Mucosa of rectum (tissue), 2 donors: ENCODE data around the gene BBLN.
"Not testable (repeated sequence)": the region's sequence is repeated elsewhere in the genome, so short reads cannot be mapped to it uniquely, and the experiment has no call there.

Experiments used
- H3K27ac ChIP-seq, 2 donors: one replicate each; pipeline ENCODE4 v1.7.0; 2013; ENCODE audit warnings: inconsistent platforms in 2 of 2, low read depth in 2 of 2, low read length in 2 of 2
- H3K27me3 ChIP-seq, 2 donors: one replicate each; pipeline ENCODE4 v1.7.0; 2013; ENCODE audit warnings: low read length in 2 of 2; ENCODE audit not compliant: control insufficient read depth in 2 of 2, insufficient read depth in 2 of 2
- H3K36me3 ChIP-seq, 2 donors: one replicate each; pipeline ENCODE4 v1.7.0; 2013; ENCODE audit warnings: low read length in 2 of 2; ENCODE audit not compliant: control insufficient read depth in 2 of 2, insufficient read depth in 2 of 2
- H3K4me1 ChIP-seq, 2 donors: one replicate each; pipeline ENCODE4 v1.7.0; 2013; ENCODE audit warnings: low read length in 2 of 2, mild to moderate bottlenecking in 1 of 2; ENCODE audit not compliant: control insufficient read depth in 2 of 2, insufficient read depth in 2 of 2
- H3K4me3 ChIP-seq, 2 donors: one replicate each; pipeline ENCODE4 v1.7.0; 2013; ENCODE audit warnings: low read length in 2 of 2
- H3K9ac ChIP-seq, 2 donors: one replicate each; pipeline ENCODE4 v1.7.0; 2013; ENCODE audit warnings: low read length in 2 of 2, low read depth in 1 of 2, mild to moderate bottlenecking in 1 of 2
- H3K9me3 ChIP-seq, 2 donors: one replicate each; pipeline ENCODE4 v1.7.0; 2013; ENCODE audit warnings: low read length in 2 of 2; ENCODE audit not compliant: control insufficient read depth in 2 of 2
- donor health status: healthy.
- donor health status: Normal muscosa, but diverticular disease.

Gene BBLN

DNA sequence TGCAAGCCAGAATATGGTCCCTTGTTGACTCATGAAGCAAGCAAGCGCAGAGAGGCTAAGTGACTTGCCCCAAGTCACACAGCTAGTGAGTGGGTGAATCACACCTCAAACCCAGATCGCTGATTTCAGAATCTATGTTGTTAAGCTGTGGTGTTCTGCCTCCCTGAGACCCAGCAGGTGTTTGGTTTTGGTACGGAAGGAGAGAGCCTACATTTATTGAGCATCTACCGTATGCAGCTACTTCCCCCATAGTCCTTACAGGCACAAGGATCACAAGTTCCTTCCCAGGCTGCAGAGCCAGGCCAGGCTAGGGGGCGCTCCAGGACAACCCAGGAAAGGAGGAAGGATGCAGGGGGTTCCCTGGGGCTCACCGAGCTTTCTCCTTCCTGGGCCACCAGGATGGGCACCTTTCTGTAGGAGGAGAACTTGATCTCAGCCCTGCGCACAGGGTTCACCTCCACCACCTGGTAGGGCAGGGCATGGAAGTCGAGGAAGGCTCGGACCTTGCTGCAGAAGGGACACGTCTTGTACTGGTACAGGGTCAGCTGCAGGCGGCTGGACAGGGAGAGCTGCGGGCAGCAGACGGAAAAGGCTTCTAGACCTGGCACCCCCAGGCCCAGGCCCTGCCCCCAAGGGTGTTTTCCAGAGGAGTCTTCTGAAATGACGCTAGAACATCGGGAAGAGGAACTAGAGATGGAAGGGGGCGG lies 35.0 kb upstream of the BBLN start:
- no peak overlapping the region for H3K4me3 ChIP-seq
- peaks cover 31 to 38% of the 10 kb centered on the region in 2 donors for H3K36me3 ChIP-seq
- no peak overlapping the region for H3K9ac ChIP-seq
- no peaks in the 10 kb centered on the region for H3K9me3 ChIP-seq
- H3K4me1 ChIP-seq, result peaks cover 25% of the 10 kb centered on the region in 2 donors
- H3K27ac ChIP-seq, result no peak overlapping the region
- H3K27me3 ChIP-seq, result no peaks in the 10 kb centered on the region

DNA sequence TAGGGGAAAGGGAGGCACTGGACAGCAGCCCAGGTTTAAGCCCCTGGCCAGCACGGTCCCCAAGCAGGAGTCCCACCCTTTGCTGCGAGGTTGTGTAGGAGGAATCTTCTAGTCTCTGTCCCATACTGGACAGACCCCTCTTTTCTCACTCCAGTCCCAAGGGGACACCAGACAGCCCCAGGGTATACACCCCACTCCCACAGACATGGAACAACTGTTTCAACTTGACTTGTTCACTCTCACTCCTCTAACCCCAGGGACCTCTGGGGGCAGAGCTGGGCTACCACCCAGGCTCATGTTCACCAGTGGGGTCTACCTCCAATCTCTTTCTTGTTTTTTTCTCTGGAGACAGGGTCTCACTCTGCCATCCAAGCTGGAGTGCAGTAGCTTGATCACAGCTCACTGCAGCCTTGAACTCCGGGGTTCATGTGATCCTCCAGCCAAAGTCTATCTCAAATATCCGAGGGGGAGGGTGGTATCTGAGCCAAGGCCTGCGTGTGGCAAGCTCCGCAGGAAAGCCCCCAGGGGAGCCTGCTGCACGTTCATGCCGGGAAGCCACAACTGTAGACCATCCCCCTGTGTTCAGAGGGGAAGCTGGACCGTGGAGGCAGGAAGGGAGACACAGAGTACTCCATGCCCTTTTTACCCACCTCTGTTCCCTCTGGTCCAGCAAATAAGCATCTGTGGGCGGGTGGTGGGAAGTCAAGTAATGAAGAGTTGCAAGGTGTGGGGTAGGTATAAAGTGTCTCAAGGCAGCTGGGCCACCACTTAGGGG lies 34.3 kb upstream of the BBLN start:
- Histone ChIP-seq H3K9me3 (no peaks in the 10 kb centered on the region), H3K9ac (peak overlapping the region in 1 of 2 donors; percentile 50), H3K27me3 (no peaks in the 10 kb centered on the region), H3K4me1 (peaks cover 25% of the 10 kb centered on the region in 2 donors), H3K4me3 (peak overlapping the region in 1 of 2 donors; percentile 22), H3K27ac (no peak overlapping the region), H3K36me3 (peaks cover 31 to 34% of the 10 kb centered on the region in 2 donors)

DNA sequence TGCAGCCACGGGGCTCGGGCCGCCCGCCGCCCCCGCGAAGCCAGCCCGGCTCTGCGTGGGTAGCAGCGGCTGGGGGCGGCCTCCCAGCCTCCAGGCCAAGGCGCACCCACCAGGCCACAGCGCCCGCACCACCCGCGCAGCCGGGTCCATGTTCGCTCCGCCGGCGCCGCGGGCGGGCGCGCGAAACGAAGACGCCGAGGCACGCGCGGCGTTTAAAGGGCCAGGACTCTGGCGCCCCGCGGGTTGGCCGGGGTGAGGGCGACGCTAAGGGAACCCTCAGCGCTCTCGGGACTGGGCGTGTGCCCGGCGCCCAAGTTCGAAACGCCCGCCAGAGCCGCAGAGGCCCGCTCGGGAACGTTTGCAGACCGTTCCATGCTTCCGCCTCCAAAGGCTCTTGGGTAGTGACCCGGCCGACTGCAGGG lies 32.5 kb upstream of the BBLN start, which contains the start of gene PTGES2:
Gene PTGES2 (minus strand): TSS at position 162 of the 422 bp plus-strand sequence. CDS start 12 bp downstream, at position 150.
- H3K4me1 ChIP-seq, result peaks cover 25% of the 10 kb centered on the region in 2 donors
- H3K4me3 ChIP-seq, result peak within 1 kb of the TSS; percentile 91 to 97
- peaks cover 17 to 19% of the 10 kb centered on the region in 2 donors for H3K36me3 ChIP-seq
- H3K9me3 ChIP-seq, result no peaks in the 10 kb centered on the region
- no peaks in the 10 kb centered on the region for H3K27me3 ChIP-seq
- peak within 1 kb of the TSS; percentile 80 to 88 for H3K9ac ChIP-seq
- peak within 1 kb of the TSS; percentile 95 to 97 for H3K27ac ChIP-seq

DNA sequence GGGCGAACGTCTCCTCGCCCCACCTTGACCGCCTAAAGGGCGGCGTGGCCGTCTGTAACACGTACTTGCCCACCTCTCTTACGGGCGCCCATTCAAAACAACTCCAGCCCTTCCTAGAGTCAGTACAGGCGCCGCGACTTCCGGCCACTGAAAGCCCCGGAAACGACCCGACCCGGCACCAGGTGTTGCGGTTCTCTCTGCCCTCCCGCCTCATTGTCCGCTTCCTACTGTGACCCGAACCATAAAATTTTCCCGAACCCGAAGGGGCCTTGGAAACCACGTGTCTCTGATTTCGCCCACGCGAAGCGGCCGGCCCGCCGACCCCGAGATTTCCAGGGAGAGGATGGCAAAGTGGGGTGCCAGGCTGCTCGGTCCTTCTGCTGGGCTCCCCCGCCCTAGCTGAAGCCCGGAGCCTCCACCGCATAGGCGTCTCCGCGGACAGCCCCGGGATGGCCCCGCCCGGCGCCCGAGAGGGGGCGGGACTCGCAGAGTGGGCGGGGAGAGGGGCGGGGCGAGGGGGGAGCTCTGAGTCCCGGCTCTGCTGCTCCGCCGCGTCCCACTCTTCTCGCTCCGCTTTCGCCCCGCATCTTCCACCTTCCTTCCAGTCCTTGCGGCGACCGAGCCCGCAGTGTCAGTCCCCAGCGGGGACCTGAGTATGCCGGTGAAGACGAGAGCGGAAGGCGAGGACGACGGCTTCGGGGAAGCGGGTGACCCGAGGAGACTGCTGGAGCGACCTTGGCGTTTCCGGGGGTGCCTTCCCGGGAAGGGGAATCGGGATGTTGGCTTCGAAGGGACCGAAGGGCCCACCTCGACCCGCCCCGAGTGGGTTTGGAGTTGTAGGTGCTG lies 31.9 kb upstream of the BBLN start:
- peak overlapping the region; percentile 91 to 97 for H3K4me3 ChIP-seq
- peaks cover 25% of the 10 kb centered on the region in 2 donors for H3K4me1 ChIP-seq

DNA sequence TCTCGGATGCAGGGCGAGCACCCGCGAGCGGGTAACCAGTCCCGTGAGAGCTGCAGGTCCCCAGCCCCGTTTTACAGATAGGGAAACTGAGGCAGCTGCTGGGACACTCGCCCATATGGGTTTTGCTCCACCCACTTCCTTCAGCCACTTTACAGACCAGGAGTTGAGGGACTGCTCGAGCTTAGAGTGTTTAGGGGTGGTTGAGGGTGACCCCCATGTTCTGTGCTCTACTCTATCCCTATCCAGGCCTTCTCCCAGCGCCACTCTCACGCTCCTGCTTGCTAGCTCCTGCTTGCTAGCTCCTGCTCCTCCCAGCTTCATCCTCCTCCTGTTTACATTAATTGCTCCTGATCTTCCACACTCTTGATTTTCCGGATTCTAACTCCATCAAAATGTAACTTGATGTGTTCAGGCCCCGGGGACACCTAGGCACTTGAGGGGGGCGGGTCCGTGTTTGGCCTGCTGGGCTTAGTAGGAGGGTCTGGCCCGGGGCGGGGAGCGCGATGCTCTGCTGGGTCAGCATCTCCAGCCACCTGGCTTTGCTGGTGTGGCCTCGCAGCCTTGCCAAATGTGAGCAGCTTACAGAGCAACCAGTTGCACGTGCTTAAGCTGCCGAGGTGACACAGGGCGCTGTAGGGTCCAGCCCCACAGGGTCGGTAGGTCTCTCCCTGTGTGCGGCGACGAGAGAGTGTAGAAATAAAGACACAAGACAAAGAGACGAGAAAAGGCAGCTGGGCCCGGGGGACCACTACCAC lies 31.1 kb upstream of the BBLN start:
- Histone ChIP-seq H3K4me1 (peaks cover 25% of the 10 kb centered on the region in 2 donors), H3K36me3 (peaks cover 7 to 8% of the 10 kb centered on the region in 2 donors), H3K27me3 (no peaks in the 10 kb centered on the region), H3K4me3 (peak overlapping the region; percentile 91 to 97), H3K9me3 (no peaks in the 10 kb centered on the region), H3K27ac (peak overlapping the region; percentile 95 to 97), H3K9ac (peak overlapping the region; percentile 80 to 88)

More for the DNA sequence above, 31.9 kb upstream of the BBLN start:
- H3K9ac ChIP-seq, result peak overlapping the region; percentile 80 to 88
- no peaks in the 10 kb centered on the region for H3K27me3 ChIP-seq
- peaks cover 13 to 14% of the 10 kb centered on the region in 2 donors for H3K36me3 ChIP-seq
- peak overlapping the region; percentile 95 to 97 for H3K27ac ChIP-seq
- no peaks in the 10 kb centered on the region for H3K9me3 ChIP-seq

DNA sequence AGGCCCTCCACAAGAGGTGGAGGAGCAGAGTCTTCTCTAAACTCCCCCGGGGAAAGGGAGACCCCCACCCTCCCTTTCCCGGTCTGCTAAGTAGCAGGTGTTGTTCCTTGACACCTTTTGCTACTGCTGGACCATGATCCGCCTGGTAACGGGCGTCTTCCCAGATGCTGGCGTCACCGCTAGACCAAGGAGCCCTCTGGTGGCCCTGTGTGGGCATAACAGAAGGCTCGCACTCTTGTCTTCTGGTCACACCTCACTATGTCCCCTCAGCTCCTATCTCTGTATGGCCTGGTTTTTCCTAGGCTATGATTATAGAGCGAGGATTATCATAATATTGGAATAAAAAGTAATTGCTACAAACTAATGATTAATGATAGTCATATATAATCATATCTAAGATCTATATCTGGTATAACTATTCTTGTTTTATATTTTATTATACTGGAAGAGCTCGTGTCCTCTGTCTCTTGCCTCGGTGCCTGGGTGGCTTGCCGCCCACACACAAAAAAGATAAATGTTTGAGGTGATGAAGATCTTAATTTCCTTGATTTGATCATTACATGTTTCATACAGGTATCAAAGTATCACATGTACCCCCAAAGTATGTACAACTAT lies 30.0 kb upstream of the BBLN start:
- peaks cover 21% of the 10 kb centered on the region in 2 donors for H3K4me1 ChIP-seq
- H3K27ac ChIP-seq, H3K9me3 ChIP-seq, H3K36me3 ChIP-seq, H3K4me3 ChIP-seq, H3K27me3 ChIP-seq, H3K9ac ChIP-seq: not testable (repeated sequence)

DNA sequence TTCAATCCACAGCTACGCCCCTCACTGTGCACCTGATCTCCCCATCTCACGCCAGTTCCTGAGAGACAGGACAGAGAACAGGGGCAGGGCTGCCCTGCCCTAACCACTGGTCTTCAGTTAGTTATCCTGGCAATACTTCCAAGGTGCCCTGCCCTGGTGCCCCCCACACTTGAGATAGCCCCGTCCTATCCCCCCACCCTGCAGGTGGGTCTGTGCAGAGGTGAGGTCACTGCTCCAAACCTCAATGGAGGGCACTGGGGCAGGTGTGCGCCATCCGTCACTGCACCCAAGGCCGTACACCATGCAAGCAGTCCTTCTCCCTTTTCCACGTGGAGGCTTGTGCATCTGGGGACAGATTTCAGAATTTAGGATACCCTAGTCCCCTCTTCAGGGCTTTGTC lies 29.4 kb upstream of the BBLN start:
- H3K4me3 ChIP-seq, H3K36me3 ChIP-seq, H3K27me3 ChIP-seq: not testable (repeated sequence)

DNA sequence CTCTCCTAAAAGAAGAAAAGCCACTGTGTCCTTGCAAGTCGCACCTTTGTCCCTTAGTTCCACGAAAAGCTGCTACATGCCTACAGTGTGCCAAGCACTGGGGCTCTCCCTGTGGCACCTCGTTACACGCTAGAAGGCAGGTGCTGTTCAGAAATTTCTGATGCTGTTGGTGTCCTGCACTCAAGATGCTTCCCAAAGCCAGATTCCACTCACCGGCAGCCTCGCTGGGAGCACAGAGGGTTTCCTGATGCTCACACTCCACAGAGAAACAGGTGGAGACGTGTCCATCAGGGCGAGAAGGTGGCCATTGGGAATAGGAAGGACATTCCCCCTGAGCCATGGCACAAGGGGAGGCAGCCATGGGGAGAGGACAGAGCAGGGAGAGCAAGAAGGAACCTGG lies 28.7 kb upstream of the BBLN start:
- not testable (repeated sequence) for H3K4me3 ChIP-seq, H3K27ac ChIP-seq, H3K9ac ChIP-seq, H3K9me3 ChIP-seq, H3K36me3 ChIP-seq, H3K27me3 ChIP-seq
- peaks cover 8 to 13% of the 10 kb centered on the region in 2 donors for H3K4me1 ChIP-seq

More for the DNA sequence above, 29.4 kb upstream of the BBLN start:
- not testable (repeated sequence) for H3K9me3 ChIP-seq, H3K9ac ChIP-seq, H3K27ac ChIP-seq
- peaks cover 15 to 19% of the 10 kb centered on the region in 2 donors for H3K4me1 ChIP-seq

DNA sequence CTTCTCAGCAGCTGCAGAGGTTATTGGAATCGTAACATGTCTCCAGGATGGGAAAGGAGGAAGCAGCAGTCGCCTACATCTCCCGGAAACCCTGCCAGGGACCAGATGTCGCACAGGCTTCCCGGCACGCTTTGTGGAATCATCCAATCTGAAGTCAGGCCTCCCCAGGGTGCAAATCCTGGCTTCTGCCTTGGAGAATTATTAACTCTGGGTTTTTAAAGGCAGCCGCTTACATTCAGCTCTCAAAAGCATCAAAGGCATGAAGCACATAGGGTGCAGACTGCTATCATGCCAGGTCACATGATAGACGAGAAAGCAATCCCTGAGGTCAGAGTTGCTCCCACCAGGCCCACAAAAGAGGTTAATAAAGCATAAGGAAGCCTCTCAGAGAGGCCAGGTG lies 27.9 kb upstream of the BBLN start:
- H3K9me3 ChIP-seq, H3K4me3 ChIP-seq, H3K9ac ChIP-seq, H3K36me3 ChIP-seq, H3K27me3 ChIP-seq, H3K27ac ChIP-seq, H3K4me1 ChIP-seq: not testable (repeated sequence)
